Stimulated activated CD8-positive, alpha-beta memory T cell treated with anti-CD3 and anti-CD28 coated beads, Interleukin-2, amount 100 ng/mL, for 1 hour (primary cell): ENCODE measurements around the gene TACC2.
"Not testable (repeated sequence)": the region's sequence is repeated elsewhere in the genome, so short reads cannot be mapped to it uniquely, and the experiment has no call there.

Experiments
- DNase-seq, 2 donors: peaks; one replicate each; pipeline ENCODE4 v3.0.0-alpha.2; 2020; ENCODE audit warnings: low read depth in 2 of 2

TACC2 gene

DNA sequence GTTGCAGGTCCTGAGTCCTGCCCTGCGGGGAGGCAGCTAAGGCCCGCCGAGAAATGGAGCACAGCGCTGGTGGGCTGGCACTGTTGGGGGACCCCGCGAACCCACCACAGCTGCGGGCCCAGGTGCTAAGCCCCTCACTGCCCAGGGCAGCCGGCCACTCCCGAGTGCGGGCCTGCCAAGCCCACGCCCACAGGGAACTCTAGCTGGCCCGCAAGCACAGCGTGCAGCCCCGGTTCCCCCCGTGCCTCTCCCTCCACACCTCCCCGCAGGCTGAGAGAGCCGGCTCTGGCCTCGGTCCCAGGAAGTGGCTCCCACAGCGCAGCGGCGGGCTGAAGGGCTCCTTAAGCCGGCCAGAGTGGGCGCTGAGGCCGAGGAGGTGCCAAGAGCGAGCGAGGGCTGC is 10.5 kb upstream of the TACC2 start:
- DNase-seq: no peak

DNA sequence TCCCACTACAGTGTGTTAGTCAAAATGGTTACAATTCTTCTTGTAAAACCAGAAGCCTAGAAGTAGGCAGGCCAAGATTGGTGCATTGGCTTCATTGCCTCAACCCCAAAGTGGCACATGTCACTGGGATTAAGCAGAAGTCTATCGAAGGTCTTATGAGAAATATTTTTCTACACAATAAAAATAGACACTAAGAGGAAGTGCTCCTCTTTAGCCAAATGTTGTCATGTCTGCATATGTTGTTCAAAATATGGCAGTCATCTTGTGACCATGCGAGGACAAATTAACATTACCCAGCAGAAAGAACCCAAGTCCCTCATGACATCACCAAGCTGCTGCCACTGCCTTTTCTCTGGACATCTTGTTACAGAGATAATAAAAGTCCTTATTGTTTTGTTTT is 7.6 kb upstream of the TACC2 start:
- DNase-seq: no peak

DNA sequence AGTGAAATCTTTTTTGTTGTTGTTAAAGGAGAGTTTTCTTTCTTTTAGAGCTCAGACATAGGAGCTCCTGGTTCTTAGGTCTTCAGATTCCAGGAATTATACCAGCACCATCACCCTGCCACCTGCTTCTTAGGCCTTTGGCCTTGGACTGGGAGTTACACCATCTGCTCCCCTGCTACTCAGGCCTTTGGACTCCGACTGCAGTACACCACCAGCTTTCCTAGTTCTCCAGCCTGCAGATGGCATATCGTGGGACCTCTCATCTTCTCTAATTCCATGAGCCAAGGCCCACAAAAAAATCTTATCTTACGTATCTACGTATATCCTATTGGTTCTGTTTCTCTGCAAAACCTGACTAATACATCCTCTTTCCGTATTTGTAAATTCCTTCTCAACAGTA is 5.1 kb upstream of the TACC2 start:
- DNase-seq: no peak

DNA sequence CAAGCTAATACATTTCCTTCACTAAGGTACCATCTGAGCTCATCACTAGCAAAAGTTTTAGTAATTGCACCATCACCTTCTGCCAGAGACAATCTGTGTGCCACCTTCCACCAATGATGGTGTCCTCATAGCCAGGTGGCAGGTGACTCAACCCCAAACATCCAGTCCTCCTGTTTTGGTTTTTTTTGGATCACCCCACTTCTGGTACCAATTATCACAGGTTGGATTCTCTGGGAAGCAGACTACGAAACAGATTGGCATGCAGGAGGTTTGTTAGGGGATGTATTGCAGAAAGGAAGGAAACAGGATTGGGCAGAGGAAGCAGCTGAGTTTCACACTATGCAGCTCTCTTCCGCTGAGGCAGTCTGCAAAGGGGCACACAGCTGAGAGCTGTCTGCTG is 4.5 kb upstream of the TACC2 start:
- no peak for DNase-seq

DNA sequence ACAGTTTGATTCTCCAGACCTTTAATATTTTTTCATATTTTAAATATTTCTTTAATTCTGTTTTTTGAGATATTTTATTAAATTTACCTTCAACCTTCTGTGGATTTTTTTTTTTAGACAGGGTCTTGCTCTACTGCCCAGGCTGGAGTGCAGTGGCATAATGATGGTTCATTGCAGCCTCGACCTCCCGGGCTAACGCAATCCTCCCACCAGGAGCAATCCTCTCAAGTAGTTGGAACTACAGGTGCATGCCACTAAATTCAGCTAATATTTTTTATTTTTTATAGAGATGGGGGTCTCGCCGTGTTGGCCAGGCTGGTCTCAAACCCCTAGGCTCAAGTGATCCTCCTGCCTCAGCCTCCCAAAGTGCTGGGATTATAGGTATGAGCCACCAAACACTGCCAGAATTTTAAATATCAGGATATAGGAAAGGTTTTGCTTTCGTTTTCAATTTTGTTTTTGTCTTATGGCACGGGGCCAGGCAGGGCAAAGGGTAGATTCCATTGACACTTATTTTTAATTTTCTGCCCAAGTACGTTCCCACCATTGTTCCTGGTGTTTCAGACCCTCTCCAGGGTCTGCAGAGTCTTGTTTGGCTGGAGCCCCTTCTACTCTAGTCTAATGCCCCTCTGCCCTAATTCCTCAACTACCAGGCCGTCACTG is 1.2 kb downstream of the TACC2 start:
- no peak for DNase-seq

DNA sequence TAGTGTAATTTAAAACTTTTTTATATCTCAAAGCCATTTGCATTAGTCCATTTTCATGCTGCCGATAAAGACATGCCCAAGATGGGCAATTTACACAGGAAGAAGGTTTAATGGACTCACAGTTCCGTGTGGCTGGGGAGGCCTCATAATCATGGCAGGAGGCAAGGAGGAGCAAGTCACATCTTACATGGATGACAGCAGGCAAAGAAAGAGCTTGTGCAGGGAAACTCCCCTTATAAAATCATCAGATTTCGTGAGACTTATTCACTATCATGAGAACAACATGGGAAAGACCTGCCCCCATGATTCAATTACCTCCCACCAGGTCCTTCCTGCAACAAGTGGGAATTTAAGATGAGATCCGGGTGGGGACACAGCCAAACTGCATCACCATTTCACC is 2.8 kb downstream of the TACC2 start:
- DNase-seq: not testable (repeated sequence)

DNA sequence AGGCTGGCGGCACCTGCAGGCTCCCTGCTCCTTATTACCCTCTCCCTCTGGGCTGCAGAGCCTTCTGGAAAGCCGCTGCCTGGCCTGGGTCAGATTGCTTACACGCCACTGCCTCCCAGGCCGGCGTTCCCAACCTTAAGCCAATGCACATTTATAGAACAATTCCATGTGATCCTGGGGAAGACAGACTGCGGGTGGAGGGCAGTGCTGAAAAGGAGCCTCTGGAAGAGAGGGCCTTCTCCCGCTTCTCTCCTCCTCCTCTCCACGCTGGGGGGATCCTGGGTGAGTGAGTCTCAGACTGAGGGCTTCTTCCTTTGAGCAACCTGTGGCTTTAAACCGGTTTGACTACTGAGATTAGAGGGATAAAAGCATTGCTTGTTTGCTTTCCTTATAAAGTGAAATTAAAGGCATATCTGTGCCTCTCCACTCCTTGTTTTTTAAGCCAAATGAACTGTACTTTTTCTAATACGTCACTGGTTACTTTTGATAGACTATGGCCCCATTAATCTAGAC is 5.5 kb downstream of the TACC2 start:
- DNase-seq: no peak

DNA sequence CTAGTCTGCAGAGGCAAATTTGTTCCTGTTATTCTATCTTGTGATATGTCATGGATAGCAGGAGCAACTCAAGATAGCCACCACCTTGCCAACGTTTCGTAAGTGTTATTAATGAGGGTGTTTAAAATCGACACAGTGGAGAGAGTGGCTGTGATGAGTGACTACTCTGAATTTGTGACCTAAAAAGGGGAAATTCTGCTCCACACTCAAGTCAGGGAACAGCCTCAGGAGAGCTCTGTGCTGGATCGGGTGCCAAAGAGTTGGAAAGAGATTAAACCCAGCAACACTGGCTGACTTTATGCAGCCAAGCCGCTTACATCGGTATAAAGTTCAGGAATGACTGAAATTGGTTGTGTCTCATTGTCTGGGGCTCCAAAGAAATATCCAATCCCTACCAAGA is 9.5 kb downstream of the TACC2 start:
- DNase-seq: no peak

DNA sequence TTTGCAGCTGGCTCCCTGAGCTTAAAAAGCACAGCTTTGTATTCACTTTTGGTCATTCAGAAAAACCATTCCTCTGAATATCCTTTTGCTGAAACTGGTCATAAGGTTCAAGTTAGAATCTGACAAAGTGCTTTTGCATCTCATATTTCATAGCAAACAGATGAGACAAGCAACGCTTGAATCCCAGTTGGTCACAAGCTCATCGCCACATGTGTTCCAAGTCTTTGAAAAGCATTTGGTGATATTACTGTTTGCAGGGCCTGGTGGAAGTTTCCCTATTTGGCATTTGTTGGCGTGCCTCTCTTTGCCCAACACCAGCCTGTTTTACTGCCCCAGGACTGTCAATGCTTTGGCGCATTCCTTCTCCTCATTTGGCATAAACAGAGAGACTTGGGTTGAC is 10.3 kb downstream of the TACC2 start:
- DNase-seq: no peak

DNA sequence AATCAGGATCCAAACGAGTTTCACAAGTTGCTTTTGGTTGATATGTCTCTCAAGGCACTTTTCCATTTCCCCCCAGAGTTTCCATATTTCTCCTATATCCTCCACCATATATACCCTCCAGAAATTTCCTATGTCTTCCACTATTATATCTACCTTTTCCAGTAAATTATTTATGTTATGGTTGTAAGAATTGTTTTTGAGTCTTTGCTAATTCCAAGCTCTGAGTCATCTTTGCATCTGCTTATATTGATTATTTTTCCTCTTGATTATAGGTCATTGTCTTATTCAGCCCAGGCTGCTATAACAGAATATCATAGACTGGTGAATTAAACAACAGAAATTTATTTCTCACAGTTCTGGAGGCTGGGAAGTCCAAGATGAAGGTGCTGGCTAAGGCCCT is 12.7 kb downstream of the TACC2 start:
- DNase-seq: no peak

DNA sequence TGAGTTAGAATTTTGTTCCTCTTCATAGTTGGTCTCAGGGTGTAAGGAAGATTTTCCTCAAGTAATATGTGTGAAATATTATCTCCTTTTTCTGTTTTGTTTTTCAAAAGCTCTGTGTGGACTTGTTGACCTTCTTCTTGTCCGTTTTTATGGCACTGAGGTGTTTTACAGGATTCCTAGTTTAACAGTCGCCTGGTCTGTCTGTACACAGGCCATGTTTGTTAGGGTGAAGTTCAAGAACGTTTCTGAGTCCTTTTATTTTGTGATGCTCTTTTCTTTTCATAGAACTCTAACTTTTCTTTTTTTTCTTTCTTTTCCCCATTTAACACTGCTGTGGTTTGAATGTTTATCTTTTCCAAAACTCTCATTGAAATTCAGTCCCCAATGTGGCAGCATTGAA is 18.5 kb downstream of the TACC2 start:
- no peak for DNase-seq

DNA sequence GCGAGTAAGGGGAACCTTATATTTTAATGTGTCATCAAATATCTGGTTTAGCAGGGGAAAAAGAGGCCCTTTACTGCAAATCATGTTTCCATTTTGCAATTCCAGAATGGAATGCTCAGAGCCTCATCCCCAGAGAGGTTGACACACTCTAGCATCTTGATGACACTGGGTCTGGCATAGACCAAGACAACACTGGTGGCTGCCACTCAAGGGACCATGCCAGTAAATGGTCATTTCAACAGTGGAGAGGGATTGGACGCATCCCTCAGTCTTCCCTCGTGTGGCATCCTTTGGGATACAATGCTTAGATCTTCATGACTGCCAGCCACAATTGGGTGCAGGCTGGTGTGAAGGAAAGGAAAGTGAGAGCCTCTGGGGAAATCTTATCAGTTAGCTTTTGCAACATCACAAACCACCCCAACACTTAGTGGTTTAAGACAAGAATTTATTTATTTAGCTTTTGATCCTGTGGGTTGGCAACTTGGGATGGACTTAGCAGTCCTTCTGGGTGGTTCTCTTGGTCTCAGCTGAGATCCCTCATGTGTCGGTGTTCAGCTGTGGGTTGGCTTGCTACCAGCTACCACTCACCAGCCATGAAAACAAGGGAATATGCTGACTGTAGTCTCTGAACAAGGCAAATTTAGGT is 21.6 kb downstream of the TACC2 start:
- no peak for DNase-seq

DNA sequence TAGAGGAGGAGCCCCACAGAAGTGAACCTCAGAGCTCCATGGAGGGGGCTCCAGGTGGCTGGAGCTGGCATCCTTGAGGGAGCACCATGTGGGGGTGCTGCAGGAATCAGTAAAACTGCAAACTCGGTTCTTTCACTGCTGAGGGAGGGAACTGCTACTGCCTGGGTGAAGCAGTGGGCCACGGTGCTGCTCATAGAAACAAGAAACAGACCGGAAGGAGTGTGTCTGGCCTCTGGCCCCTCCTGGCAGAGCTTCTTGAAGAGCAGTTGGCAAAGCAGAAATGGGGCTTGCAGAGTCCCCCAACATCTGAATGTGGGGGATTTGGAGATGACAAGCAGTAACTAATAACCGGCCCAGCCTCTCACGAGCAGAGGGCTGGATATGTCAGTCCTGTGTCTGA is 23.8 kb downstream of the TACC2 start:
- DNase-seq: no peak

DNA sequence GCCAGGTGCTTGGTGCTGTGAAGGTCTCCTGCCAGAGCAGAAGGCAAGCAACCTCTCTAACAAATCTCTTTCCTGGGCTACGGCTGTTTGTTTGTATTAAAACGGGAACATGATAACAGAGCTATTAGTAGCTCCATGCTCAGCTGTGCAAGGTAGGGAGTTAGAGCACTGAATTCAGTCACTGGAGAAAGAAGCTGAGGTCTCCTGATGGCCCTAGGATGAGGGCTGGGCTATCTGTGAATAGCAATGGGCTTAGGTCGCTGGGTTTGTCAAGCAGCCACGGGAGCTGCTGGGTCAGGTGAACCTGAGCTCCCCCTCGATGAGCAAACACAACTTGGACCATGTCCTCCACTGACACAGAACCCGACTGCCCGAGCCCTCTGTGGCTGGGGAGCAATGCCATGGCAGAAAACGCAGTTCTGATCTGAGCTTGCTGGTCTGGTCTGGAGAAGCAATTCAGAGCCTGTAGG is 24.4 kb downstream of the TACC2 start:
- DNase-seq: no peak

DNA sequence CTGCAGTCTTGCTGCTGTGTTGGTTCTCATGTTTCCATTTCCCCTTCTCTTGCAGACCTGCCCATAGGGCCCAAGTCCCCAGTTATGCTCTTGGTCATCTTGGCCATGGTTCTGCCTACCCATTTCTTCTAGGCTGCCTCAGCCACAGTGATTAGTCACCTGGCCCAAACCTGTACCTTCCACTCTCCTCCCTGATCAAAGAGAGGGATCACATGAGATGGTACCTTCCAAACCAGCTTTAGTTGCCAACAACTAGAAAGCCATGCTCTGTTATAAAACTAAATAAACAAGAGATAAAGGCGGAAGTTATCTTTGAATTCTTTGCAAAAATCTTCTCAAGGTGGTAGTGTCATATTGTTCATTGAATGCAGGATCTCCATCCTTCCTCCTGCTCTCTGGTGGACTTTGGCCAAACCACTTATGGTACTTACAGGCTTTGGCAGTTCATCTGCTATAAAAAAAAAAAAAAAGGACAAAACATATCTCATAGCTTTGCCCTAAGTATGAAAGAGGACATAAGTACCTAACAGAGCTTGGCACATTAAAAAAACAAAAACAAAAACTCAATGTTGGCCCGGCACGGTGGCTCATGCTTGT is 25.8 kb downstream of the TACC2 start:
- no peak for DNase-seq

DNA sequence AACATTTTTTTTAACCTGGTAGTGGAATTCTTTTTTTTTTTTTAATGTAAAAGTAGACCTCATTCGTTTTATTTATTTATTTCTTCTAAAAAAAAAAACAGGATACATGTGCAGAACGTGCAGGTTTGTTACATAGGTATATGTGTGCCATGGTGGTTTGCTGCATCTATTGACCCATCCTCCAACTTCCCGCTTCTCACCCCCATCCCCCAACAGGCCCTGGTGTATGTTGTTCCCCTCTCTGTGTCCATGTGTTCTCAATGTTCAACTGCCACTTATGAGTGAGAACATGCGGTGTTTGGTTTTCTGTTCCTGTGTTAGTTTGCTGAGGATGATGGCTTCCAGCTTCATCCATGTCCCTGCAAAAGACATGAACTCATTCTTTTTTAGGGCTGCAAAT is 29.0 kb downstream of the TACC2 start:
- DNase-seq: not testable (repeated sequence)

DNA sequence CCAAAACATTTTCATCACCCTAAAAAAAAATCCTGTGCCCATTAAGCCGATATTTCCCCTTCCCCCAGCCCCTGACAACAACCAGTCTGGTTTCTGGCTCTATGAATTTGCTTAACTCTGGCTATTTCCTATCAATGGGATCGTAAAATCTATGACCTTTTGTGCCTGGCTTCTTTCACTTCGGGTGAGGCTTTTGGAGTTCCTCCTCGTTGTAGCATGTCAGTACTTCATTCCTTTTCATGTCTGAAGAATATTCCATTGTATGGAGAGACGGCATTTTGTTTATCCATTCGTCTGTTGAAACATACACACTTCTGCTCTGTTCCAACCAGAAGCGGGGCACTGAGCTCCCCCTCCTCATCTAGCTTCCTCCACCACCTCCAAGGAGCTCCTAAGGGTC is 29.5 kb downstream of the TACC2 start:
- no peak for DNase-seq

DNA sequence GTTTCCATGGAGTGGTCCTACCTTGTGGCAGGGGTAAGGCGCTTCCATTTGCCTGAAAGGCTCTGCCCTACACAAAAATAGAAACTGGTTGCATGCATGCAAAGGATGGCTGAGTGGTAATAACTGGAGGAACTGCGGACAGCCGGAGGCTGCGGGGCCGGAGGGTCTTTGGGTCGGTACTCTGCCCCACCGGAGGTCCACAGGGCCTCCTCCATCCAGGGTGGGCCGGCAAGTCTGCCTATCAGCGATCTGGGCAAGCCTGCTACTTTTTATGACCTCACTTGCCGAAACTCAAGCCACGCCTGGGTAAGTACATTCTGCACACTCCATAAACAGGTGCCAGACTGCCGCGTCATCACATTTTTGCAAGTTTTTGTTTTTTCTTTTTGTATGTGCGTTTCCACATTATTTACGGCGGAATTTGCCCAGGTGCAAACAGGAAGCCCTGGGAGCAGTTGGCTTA is 30.0 kb downstream of the TACC2 start:
- DNase-seq: no peak

DNA sequence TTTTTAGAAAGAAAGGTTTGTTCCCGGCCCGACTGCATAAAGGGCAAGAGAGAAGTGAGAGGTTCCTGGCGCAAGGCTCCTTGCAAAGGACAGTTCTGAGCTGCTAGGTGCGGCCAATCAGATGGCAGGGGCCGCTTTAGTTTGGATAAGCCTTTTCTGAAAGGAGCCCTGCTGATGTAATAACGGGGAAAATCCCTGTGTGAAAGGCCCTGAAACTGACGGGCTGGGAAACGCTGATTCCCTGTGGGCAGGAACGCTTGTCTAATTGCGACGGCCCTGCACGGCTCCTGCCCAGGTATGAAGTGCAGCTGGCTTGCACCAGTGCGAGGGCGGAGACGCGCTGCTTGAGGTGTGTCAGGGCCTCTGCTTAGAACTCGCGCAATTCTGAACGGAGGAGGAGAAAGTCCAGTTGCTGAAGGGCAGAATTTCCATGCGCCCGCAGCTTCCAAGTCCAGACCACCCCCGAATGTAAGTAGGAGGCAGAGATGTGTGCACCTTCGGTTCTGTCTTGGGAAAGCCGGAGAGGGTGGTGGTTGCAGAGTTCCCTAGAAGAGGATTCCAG is 30.5 kb downstream of the TACC2 start:
- no peak for DNase-seq

DNA sequence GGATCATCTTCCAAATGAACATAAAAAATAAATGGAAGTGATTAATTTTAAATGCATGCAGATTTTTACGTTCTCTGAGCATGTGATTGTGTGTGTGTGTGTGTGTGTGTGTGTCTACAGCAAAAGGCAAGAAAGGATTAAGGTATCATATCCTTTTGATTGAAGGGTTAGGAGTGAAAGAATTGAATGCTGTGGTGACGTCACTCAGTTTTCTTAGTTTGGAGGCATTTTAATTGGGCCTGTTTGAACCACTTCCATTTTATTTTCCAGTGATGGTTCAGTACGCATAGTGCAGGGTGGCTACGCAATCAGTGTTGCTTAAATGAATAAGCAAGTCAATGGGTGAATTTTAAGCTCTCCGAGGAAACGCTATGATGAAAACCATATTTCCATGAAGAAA is 31.3 kb downstream of the TACC2 start:
- no peak for DNase-seq

DNA sequence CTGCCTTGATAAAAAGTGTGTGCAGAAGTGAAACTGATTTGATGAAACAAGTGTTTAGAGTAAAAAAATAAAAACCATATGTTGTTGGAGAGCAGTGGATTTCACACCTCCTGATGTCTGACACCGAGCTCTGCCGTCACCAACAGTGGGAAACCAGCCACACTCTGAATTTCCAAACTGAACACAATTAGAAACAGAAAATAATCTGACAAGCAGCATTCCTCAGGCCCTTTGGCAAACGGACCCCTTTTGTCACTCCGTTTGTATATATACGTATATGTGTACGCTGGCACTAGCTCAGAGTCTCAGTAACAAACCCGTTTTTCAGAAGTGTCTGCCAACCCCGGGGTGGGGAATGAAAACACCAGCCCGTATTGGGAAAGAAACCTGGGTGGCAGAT is 32.4 kb downstream of the TACC2 start:
- no peak for DNase-seq

DNA sequence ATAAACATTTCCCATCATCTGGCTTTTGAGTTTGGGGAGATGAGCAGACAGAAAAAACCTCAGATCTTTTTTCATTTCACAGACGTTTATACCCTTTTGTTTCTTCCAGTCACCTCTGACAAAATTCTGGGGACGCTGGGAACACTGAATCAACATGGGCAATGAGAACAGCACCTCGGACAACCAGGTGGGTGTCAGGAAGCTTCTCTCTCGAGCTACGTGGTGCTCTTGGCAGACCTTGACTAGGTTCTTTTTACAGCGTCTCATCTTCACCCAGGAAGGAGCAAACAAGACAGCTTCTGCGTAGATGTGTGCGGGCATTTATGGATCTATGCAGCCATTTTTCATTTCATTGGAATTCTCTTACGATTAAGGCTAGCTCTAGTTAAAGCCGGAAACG is 32.9 kb downstream of the TACC2 start:
- DNase-seq: no peak

DNA sequence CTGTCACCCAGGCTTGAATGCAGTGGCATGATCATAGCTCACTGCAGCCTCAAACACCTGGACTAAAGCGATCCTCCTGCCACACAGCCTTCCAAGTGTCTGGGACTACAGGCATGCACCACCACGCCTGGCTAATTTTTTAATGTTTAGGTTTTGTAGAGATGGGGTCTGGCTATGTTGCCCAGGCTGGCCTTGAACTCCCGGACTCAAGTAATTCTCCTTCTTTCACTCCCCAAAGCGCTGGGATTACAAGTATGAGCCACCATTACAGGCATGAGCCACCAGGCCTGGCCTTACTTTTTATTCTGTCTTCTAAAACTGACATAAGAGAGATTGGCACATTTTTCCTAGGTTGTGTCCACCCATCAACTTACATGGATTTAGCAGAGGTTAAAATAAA is 33.3 kb downstream of the TACC2 start:
- DNase-seq: no peak
